ENCODE measurements around the gene ZFP62. TPM values are rescaled to one million over a fixed set of nuclear protein-coding genes. Genes with fewer than 3 reads are reported as not detected.

ZFP62 gene
- total and polyA plus RNA-seq, 2 of the 4 experiments (the other 2 are of a cell fraction): 8.2 to 20.3 TPM

- WGBS, 2 experiments (ENCODE audit: extremely low coverage in 2 of 2, insufficient read length in 1 of 2): 88% methylated on average over 2 of the region's 4 CpGs; no CpG with 5 or more reads in 1 of the 2 experiments
- Histone ChIP-seq H3K27me3 (ENCODE audit: control insufficient read depth, insufficient read depth, low read length) (no peaks in the 10 kb centered on the region), H2AK9ac (replicated peaks; ENCODE audit: low read depth, low read length, poor library complexity) (no peak overlapping the region), H3K27ac (ENCODE audit: insufficient read depth, low read length) (no peak overlapping the region), H2BK15ac (ENCODE audit: low read depth, low read length) (no peak overlapping the region), H3K79me1 (ENCODE audit: low read depth in 1 of 2, low read length in 2 of 2) (peaks cover 4 to 5% of the 10 kb centered on the region in 2 experiments), H3K9me1 (ENCODE audit: insufficient read depth, low read length) (peaks cover 3% of the 10 kb centered on the region; the same call in 1 of the 2 replicates), H2BK20ac (ENCODE audit: low read depth, low read length) (no peak overlapping the region), H2BK120ac (ENCODE audit: low read depth, low read length) (no peak overlapping the region), H3K4ac (ENCODE audit: low read depth, low read length) (no peak overlapping the region), H3K9me3 (ENCODE audit: control insufficient read depth, insufficient read depth, low read length) (no peaks in the 10 kb centered on the region; the same call in 1 of the 2 replicates), H2BK5ac (ENCODE audit: low read depth, low read length, poor library complexity, severe bottlenecking) (no peak overlapping the region), H4K20me1 (ENCODE audit: insufficient read depth, low read length) (no peaks in the 10 kb centered on the region), H3K56ac (ENCODE audit: extremely low read depth, insufficient read depth, low read length) (no peak overlapping the region), H4K91ac (ENCODE audit: insufficient read depth, low read depth, low read length) (no peak overlapping the region), H4K5ac (ENCODE audit: low read depth, low read length) (no peak overlapping the region), H3K36me3 (ENCODE audit: control insufficient read depth, insufficient read depth, low read length) (peaks cover 13% of the 10 kb centered on the region), H3K23ac (ENCODE audit: low read depth, low read length) (no peak overlapping the region), H3K4me2 (ENCODE audit: low read depth, low read length) (no peak overlapping the region), H3K4me1 (ENCODE audit: control insufficient read depth, insufficient read depth, low read length) (peaks cover 2% of the 10 kb centered on the region; the same call in 1 of the 2 replicates), H2AFZ (replicated peaks; ENCODE audit: low read length, poor library complexity) (no peak overlapping the region), H3K9ac (ENCODE audit: low read depth, low read length) (no peak overlapping the region), H3K14ac (replicated peaks; ENCODE audit: low read depth, low read length) (no peak overlapping the region), H2AK5ac (ENCODE audit: low read depth, low read length) (no peak overlapping the region), H4K8ac (ENCODE audit: low read depth in 2 of 2, low read length in 2 of 2) (no peak overlapping the region), H3K4me3 (ENCODE audit: insufficient read depth, low read depth, low read length) (no peak overlapping the region), H3K18ac (ENCODE audit: low read depth, low read length) (no peak overlapping the region)
- intact Hi-C loops (cut with micrococcal nuclease): no loop called here
- dilution Hi-C loops (cut with HindIII; ENCODE audit: low sequenced_read_pairs, unreplicated experiment): no loop called here
- ATAC-seq (ENCODE audit: low read depth): no peak
- in situ Hi-C loops (cut with MboI; ENCODE audit: low sequenced_read_pairs): no loop called here
- DNase-seq: no peak
- BruUV-seq (replicated peaks): no TSS peak
- CTCF ChIA-PET: no interaction called here
- POLR2A ChIA-PET (ENCODE audit: unreplicated experiment): no interaction called here
- no peak for TF ChIP-seq CTCF (conservative IDR thresholded peaks at IDR 0.05; ENCODE audit: low read depth, low read length)
- no peak for TF ChIP-seq NFE2L2 (IDR thresholded peaks at IDR 0.05; ENCODE audit: low read depth, low read length)
Observed at GRCh38 chr5:180837478-180837877, 23.6 kb downstream of the ZFP62 start.

Measured in IMR-90 (cell line).